EL (cell line): ENCODE measurements around the gene ASTN2.
A peak's percentile ranks its signal among the peaks of the same experiment; 100 is the strongest.

ENCODE experiments used
- DNase-seq: peaks from one replicate; pipeline ENCODE4 v3.0.0-alpha.2; 2016

Gene ASTN2

GRCh38 chr9:116430849-116431248, 984.0 kb downstream of the ASTN2 start:
- no peak for DNase-seq

DNA sequence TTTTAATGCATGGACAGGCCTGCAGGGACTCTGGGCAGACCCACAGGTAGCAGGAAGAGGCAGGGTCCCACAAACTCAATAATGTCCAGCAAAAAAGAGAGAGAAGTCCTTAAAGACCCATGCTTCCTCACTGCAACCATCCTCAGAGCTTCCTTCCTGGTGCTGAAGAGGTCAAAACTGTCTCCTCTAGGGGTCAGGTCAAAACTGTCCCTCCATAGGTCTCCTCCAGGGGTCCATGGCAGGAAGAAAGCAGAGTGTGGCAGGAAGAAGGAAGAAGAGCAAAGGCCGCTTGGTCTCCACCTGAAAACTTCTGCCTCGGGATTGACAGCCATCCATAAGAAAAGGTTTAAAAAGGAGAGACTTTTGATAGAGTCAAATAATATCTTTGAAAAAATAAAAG, 989.6 kb downstream of the ASTN2 start:
- DNase-seq: no peak

DNA sequence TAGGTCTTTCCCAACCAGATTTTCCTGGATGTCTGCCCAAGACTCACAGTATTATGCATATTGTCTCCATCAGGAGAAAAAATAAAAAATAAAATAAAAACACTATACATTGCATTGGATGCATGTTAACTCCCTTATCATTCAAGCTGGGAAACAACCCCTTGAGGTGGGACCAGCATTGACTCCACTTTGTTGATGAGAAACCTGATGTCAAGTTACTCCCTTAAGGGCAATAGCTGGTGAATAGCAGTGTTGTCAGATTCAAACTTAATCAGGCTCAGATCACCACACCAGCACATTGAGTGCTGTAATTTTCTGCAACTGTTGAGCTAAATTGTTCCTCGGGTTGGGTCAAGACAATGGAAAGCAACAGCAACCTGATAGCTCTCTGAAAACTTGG, 991.7 kb downstream of the ASTN2 start:
- DNase-seq: no peak

- no peak for DNase-seq
Observed at GRCh38 chr9:116422119-116422979, 992.5 kb downstream of the ASTN2 start.

DNA sequence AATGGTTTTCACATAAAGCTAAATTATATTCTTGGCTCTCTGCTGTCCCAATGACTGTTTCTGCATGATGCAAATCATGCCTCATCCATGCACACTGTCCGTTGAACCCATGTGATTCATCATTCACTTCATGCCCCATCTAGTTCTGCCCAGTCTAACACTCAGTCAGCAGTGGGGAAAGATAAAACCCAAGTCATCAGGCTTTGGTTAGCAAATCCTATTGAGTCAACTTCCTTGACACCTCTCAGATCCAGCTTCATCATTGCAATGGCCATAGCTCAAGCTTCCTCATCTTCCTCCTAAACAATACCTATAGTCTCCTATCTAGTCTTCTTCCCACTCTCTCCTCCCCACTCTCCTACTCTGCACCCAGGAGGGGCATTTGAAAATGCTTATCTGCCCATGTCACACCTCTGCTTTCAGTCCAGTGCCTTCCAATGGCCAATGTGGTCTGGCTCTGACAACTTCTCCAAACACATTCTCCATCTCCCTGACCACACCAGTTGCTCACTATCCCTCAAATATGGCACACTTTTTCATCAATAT, 993.8 kb downstream of the ASTN2 start:
- peak; percentile 24 for DNase-seq

GRCh38 chr9:116419181-116419580, 995.7 kb downstream of the ASTN2 start:
- no peak for DNase-seq

DNA sequence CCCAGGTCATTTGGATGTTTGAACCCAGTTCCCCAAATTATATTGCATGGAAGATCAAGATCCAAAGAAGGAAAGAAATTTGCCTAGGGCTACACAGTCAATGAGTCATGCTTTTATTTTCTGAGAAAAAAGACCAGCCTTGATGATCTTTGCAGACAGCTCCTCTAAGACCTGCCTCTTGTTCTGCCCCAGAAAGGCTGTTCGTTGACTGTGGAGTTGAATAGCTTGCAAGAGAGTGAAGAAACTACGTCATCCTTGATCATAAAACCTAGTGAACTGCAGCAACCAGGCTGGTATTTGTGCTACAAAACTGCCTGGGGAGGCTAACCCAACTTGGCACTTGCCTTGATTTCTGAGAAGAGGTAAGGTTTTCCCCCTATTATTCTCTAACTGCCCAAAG, 997.4 kb downstream of the ASTN2 start:
- peak; percentile 39 for DNase-seq

GRCh38 chr9:116416421-116416820, 998.4 kb downstream of the ASTN2 start:
- no peak for DNase-seq

DNA sequence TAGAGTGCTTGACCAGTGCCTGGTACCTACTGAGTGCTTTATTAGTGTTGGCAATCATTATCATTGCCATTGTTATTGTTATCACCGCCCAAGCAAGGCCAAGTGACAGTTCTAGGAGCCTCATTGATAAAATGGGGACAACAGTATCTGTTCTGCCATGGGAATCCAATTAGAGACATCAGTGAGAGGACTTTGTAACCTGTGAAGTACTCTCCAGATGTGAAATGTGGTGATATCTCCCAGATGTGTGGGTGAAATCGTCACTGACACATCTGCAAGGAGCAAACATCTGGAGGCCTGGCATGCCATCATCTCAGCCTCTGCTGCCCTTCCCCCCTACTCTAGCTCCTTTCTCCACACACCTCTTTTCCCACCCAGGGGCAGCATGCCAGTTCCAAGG, 1000.5 kb downstream of the ASTN2 start:
- DNase-seq: no peak

DNA sequence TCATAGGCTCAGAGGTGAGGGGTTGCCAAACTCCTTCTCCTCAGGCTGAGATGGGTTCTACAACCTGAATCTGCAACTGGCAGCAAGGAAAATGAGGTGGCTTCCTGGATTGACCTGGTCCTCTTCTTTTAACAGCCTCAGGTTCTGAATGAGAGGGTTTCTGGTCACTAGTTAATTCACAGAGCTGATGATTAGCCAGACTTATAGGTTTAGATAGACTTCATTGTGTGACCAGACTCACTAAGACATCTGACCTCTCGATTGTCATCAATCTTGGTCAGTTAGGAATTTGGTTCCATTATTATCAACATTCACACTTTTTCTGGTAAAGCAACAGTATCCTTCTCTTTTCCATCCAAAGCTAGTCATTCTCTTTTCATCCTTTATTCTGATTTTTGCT, 1003.4 kb downstream of the ASTN2 start:
- DNase-seq: no peak

DNA sequence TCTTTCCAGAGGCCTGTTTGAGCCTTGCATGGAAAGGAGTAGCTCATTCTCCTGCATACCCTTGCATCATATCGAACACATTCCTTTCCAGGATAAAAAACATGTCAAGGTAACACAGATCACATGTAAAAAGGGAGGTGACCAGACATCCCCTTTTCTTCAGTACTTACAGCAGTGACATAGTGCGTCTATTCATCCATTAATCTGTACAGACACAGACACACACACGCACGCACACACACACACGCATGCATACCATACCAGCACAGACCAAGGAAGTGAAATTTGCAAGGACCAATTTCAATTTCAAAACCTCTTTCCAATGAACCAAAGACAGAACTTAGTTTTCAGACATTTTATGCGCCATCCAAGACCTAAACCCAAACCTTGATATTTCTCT, 1005.2 kb downstream of the ASTN2 start:
- no peak for DNase-seq

DNA sequence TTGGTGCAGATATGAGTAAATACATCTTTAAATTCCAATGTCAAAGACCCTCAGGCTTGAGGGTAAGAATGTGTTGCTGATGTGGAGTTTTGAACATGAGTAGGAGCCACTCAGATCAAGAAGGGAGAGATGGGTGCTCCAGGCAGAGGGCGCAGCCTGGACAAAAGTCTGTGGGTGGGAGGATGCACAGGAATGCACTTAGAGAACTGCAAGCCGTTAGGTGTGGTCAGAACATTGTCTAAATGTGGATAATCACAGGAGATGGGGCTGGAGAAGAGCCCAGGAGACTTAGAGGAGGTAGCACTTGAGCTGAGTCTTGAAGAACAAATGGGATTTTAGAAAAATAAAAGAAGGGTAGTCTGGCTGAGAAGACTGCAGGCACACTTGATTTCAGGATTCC, 1005.7 kb downstream of the ASTN2 start:
- DNase-seq: no peak

- DNase-seq: no peak
Observed at GRCh38 chr9:116406469-116406868, 1008.4 kb downstream of the ASTN2 start.

GRCh38 chr9:116405321-116405720, 1009.5 kb downstream of the ASTN2 start:
- no peak for DNase-seq

DNA sequence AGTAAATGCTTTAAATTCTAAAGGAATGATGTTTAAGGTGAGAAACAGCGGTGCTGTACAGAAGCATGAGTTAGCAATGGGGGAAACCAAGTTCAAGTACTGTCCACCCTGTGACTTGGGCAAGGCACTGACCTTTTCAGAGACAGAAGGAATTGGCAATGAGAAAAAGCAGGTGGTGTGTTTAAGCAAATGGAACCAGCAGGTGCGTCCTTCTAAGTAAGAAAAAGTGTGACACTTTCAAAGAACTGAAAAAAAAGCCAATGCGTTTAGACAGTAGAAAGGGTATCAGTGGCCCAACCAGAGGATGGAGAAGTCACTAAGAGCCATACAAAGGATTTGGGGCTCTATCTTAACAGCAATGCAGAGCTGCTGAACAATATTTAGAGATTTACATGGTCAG, 1010.6 kb downstream of the ASTN2 start:
- no peak for DNase-seq

DNA sequence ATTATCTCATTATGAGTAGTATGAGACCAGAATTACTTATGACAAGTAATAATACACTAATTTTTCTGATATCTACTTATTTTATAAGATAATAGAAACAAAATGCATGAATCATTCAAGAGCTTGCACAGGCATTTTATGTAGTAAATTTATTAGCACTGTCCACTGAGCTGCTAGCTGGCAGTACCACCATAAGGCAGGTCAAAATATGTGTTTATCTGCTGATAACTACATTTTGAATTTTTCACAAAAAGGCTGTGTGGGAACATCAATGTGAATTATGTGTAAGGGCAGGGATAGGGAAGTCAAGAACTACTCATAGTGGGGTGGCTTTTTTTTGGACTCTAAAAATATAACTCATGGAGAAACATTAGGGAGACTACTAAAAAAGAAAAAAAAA, 1011.7 kb downstream of the ASTN2 start:
- no peak for DNase-seq

DNA sequence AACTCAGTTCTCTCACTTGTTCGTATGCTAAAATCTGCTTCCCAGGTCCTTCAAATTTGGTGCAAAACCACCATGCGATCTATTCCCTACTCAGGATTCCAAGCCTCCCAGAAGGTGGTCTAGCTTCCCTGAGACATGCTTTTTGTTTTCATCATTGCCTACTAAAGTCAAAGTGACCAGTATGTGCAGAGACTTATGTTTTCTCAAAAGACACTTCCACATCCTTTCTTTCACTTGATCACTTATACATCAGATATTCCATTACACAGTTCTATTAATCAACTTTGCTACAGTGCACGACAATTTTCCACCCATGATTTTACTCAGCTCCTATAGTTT, 1019.2 kb downstream of the ASTN2 start:
- DNase-seq: no peak

DNA sequence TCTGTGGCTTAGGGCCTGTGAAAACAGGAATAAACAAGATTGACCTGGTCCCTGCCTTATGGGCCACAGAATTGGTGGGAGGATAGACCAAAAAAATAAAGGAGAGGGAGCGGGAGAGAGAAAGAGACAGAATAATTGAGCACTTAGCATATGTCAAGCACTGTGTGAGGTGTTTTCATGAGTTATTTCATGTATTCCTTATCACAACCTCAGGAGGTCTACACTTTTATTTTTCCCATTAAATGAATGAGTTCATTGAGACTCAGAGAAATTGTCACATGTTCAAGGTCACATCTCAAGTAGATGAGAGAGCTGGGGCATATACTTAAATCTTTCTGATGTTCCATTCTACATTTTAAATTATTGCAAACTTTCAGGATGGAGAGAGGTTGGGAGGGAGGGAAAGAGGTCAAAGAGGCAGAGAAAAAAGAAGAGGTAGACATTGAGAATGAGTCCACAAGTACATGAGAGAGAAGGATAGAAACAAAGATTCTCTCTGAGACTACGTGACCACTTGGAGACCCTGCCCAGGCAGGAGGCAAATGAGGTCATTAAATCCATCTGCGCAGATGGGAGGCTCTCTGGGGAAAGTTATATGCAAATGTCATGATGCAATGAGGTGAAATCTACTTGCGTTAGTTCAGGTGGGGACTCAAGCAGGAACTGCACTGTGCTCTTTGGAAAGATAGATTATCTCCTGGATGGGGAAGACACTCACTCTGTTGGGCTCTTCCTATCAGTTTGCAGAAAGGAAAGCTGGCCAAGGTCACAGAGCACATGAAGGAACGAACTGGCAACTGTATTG, 1019.8 kb downstream of the ASTN2 start:
- no peak for DNase-seq

DNA sequence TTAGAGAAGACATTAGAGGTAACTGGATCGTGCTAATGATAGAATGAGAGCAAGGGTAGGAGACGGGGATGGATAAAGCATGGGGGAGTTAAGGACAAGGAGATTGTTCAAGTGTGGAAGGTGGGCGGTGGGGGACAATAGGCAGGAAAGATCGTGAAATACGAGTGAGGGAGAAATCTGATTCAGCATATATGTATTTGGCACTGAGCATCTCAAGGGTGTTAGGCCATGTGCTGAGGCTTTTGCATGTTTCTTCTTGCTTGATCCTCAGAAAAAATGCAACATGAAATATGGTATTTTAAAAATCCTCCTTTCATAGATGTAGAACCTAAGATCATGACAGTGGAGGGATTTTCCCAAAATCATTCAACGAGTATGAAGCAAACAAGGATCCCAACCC, 1020.8 kb downstream of the ASTN2 start:
- DNase-seq: no peak

DNA sequence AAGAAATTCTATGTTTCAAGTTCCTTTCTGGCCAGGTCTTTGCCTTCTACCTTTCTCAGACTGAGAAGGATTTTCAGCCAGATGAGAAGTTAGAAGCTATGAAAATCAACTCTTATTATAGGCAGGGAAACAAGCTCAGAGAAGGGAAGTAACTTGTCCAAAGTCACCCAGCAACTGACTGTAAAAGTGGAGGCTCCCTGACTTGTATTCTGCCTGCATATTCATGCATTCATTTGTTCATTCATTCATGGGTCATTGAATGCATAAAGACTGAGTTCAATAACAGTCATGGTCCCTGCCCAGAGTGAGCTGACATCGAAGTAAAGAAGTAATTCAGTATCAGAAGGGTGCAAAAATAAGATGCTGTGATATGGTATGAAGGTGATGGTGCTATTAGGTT, 1021.7 kb downstream of the ASTN2 start:
- DNase-seq: no peak

GRCh38 chr9:116391306-116391900, 1023.5 kb downstream of the ASTN2 start:
- peak; percentile 82 for DNase-seq

- no peak for DNase-seq
Observed at GRCh38 chr9:116390303-116391228, 1024.3 kb downstream of the ASTN2 start.
